Measurements from ENCODE around the gene CDHR3. TPM values are rescaled to one million over a fixed set of nuclear protein-coding genes. Genes with fewer than 3 reads are reported as not detected.

CDHR3 gene
- total and polyA plus RNA-seq, 9 donors = 6.4 to 22.5 (median 8.9) TPM

GRCh38 chr7:106045139-106045538 is 82.1 kb downstream of the CDHR3 start:
- H3K27ac ChIP-seq (ENCODE audit: low read length) = no peak overlapping the region
- H3K27me3 ChIP-seq (ENCODE audit: control insufficient read depth, insufficient read depth, low read length) = peaks cover 16% of the 10 kb centered on the region
- H3K9me3 ChIP-seq (replicated peaks; ENCODE audit: control insufficient read depth, low read depth, low read length) = no peaks in the 10 kb centered on the region
- DNase-seq = no peak
- no peaks in the 10 kb centered on the region for H3K36me3 ChIP-seq (ENCODE audit: control insufficient read depth, insufficient read depth, low read length)
- no CpG with 5 or more reads among the region's 2 CpGs for WGBS (ENCODE audit: insufficient coverage)
- H3K4me3 ChIP-seq (ENCODE audit: low read length) = no peak overlapping the region
- peaks cover 8% of the 10 kb centered on the region for H3K4me1 ChIP-seq (ENCODE audit: control insufficient read depth, insufficient read depth, low read length)

DNA sequence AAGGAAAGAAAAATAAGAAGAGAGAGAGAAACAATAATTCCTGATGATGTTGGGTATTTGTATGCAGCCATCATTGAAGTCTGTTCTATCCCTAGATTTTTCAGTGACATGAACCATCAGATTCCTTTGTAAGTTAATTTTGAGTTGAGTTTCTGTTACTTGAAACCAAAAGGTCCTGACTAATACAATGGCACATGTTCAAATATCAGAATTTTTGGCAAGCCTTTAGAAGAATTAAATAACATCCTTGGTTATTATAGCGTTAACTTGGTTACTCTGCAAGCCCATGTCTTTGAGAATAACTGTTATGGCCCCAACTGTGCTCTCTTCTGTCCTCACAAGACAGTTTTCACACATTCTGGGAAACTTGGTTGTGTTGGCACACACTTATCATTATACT is 82.5 kb downstream of the CDHR3 start:
- DNase-seq = no peak
- WGBS (ENCODE audit: insufficient coverage) = 40% methylated on average over 1 of the region's 1 CpG
- H3K27ac ChIP-seq (ENCODE audit: low read length) = no peak overlapping the region
- H3K9me3 ChIP-seq (replicated peaks; ENCODE audit: control insufficient read depth, low read depth, low read length) = no peaks in the 10 kb centered on the region
- peaks cover 13% of the 10 kb centered on the region for H3K27me3 ChIP-seq (ENCODE audit: control insufficient read depth, insufficient read depth, low read length)
- H3K4me1 ChIP-seq (ENCODE audit: control insufficient read depth, insufficient read depth, low read length) = peaks cover 8% of the 10 kb centered on the region
- H3K36me3 ChIP-seq (ENCODE audit: control insufficient read depth, insufficient read depth, low read length) = no peaks in the 10 kb centered on the region
- no peak overlapping the region for H3K4me3 ChIP-seq (ENCODE audit: low read length)

DNA sequence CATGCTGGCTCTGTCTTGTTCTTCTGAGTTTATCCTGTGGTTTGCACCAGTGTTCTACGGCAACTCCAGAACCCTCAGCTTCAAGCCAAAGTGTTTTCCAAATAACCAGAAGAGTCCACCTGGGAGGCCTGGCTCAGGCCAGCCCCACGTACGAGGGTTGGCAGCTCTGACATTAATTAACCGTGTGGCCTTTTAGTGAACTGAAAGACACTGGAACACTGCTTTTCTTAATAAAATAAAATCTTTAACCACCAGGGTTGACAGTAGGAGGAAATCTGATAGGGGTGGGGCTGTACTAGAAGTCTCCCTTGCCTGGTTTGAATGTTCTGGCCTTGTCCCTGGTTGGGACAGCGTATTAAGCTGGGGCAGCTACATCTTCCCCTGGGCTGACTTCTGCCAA is 84.1 kb downstream of the CDHR3 start:
- Histone ChIP-seq H3K4me1 (ENCODE audit: control insufficient read depth, insufficient read depth, low read length) (peaks cover 8% of the 10 kb centered on the region), H3K27me3 (ENCODE audit: control insufficient read depth, insufficient read depth, low read length) (peaks cover 15% of the 10 kb centered on the region), H3K27ac (ENCODE audit: low read length) (no peak overlapping the region), H3K4me3 (ENCODE audit: low read length) (no peak overlapping the region), H3K36me3 (ENCODE audit: control insufficient read depth, insufficient read depth, low read length) (no peaks in the 10 kb centered on the region), H3K9me3 (replicated peaks; ENCODE audit: control insufficient read depth, low read depth, low read length) (no peaks in the 10 kb centered on the region)
- 90% methylated on average over 2 of the region's 5 CpGs for WGBS (ENCODE audit: insufficient coverage)
- DNase-seq = no peak

DNA sequence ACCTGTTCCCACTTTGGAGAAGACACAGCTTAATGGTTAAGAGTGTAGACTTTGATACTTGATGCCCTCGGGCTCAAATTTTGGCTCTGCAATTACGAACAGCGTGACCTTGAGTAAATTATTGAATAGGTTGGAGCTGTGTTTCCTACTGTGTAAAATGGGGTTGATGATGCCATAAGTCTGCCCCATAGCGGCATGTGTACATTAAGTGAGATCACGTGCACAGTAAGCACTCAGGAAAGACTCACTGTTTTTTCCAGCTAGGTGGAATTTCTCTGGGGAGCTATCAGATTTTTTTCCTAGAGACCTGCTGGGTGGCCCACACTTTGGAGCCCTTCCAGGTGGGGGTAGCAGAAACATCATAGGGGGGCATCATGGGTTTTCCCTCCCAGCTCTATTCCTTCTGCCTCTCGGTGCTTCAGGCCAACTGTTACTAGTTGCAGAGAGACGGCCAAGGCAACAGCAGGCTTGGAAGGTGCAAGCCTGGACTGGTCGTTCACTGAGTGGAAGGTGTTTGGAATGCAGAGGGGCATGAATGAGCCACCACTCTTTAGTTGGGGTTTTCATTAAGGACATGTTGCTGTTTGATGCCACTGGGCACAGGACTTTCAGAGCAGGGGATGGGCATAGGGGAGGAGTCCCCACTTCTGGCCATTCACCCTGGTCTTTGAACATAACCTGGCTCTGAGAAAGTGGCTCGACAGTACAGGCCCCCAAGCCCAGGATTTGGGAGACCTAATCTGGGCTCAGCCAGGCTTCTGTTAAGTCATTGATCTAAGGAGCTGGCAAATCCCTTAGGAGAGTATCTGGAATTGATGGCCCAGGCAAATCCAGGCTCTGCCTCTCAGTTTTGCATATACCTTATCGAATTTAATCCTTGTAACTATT is 85.0 kb downstream of the CDHR3 start:
- DNase-seq = no peak
- Histone ChIP-seq H3K4me3 (ENCODE audit: low read length) (no peak overlapping the region), H3K4me1 (ENCODE audit: control insufficient read depth, insufficient read depth, low read length) (no peaks in the 10 kb centered on the region), H3K36me3 (ENCODE audit: control insufficient read depth, insufficient read depth, low read length) (no peaks in the 10 kb centered on the region), H3K27ac (ENCODE audit: low read length) (no peak overlapping the region), H3K27me3 (ENCODE audit: control insufficient read depth, insufficient read depth, low read length) (peaks cover 17% of the 10 kb centered on the region), H3K9me3 (replicated peaks; ENCODE audit: control insufficient read depth, low read depth, low read length) (no peaks in the 10 kb centered on the region)
- 77% methylated on average over 7 of the region's 10 CpGs for WGBS (ENCODE audit: insufficient coverage)

GRCh38 chr7:106048706-106049020 is 85.6 kb downstream of the CDHR3 start:
- H3K27me3 ChIP-seq (ENCODE audit: control insufficient read depth, insufficient read depth, low read length) = peaks cover 18% of the 10 kb centered on the region
- no peaks in the 10 kb centered on the region for H3K9me3 ChIP-seq (replicated peaks; ENCODE audit: control insufficient read depth, low read depth, low read length)
- no peaks in the 10 kb centered on the region for H3K36me3 ChIP-seq (ENCODE audit: control insufficient read depth, insufficient read depth, low read length)
- H3K4me3 ChIP-seq (ENCODE audit: low read length) = no peak overlapping the region
- H3K27ac ChIP-seq (ENCODE audit: low read length) = no peak overlapping the region
- no peaks in the 10 kb centered on the region for H3K4me1 ChIP-seq (ENCODE audit: control insufficient read depth, insufficient read depth, low read length)
- DNase-seq = no peak
- 60% methylated on average over 1 of the region's 2 CpGs for WGBS (ENCODE audit: insufficient coverage)

- Histone ChIP-seq H3K4me3 (ENCODE audit: low read length) (no peak overlapping the region), H3K27ac (ENCODE audit: low read length) (no peak overlapping the region), H3K27me3 (ENCODE audit: control insufficient read depth, insufficient read depth, low read length) (peaks cover 16% of the 10 kb centered on the region), H3K9me3 (replicated peaks; ENCODE audit: control insufficient read depth, low read depth, low read length) (no peaks in the 10 kb centered on the region), H3K36me3 (ENCODE audit: control insufficient read depth, insufficient read depth, low read length) (no peaks in the 10 kb centered on the region), H3K4me1 (ENCODE audit: control insufficient read depth, insufficient read depth, low read length) (no peaks in the 10 kb centered on the region)
- 79% methylated on average over 5 of the region's 9 CpGs for WGBS (ENCODE audit: insufficient coverage)
- no peak for DNase-seq
Observed at GRCh38 chr7:106049139-106049752, 86.2 kb downstream of the CDHR3 start.

DNA sequence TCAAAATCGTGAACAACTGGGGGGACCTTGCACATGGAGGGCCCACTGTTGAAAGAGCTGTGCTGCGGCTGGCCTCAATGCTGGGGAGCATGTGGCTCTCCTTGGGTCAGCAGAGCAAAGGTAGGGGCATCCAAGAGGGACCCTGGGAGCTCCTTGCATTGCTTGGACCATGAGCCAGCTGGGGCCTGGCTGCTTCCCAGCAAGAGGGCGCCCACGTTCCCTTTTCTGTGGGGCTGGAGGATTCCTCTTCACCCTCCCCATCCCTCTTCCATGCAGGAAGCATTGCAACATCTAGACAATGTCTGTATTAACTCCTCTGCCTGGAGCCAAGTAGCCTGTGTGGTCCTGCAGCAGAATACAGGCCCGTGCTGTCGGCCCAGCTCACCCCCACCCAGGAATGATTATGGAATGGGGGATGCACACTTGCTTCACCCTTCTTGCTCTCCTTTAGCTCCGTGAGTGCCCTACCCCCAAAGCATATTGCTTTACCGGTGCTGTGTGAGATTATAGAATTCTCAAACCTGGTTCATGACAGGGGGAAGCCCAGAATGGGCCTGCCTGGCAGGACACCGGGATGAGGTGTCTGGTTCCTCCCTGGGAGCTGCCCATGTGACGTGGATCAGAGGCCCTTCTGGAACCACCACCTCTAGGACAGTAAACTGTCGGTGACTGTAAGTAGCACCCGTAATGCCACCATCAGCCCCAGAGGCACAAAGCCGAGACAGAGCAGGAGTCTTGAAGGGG is 87.1 kb downstream of the CDHR3 start:
- WGBS (ENCODE audit: insufficient coverage) = 71% methylated on average over 8 of the region's 13 CpGs
- DNase-seq = no peak
- H3K27me3 ChIP-seq (ENCODE audit: control insufficient read depth, insufficient read depth, low read length) = peaks cover 12% of the 10 kb centered on the region
- H3K4me3 ChIP-seq (ENCODE audit: low read length) = no peak overlapping the region
- no peaks in the 10 kb centered on the region for H3K36me3 ChIP-seq (ENCODE audit: control insufficient read depth, insufficient read depth, low read length)
- no peak overlapping the region for H3K27ac ChIP-seq (ENCODE audit: low read length)
- H3K9me3 ChIP-seq (replicated peaks; ENCODE audit: control insufficient read depth, low read depth, low read length) = no peaks in the 10 kb centered on the region
- no peaks in the 10 kb centered on the region for H3K4me1 ChIP-seq (ENCODE audit: control insufficient read depth, insufficient read depth, low read length)

DNA sequence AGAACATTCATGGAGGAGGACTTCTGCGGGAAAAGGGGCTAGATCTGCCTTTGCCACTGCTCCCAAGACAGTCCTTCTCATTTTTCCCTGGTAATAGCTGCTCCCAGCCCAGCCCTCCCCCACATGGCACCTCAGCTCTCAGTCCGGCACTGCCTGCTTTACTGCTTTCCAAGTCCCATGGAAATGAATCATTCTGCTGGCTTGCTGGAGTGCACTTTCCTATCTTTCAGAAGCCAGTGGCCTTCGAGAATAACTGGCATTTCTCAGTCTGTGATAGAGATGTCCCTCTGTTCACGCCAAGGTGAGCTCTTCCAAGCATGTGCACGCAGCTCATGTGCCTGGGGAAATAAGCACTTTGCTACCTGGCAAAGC is 87.7 kb downstream of the CDHR3 start:
- Histone ChIP-seq H3K4me1 (ENCODE audit: control insufficient read depth, insufficient read depth, low read length) (no peaks in the 10 kb centered on the region), H3K4me3 (ENCODE audit: low read length) (no peak overlapping the region), H3K9me3 (replicated peaks; ENCODE audit: control insufficient read depth, low read depth, low read length) (no peaks in the 10 kb centered on the region), H3K27me3 (ENCODE audit: control insufficient read depth, insufficient read depth, low read length) (peaks cover 12% of the 10 kb centered on the region), H3K36me3 (ENCODE audit: control insufficient read depth, insufficient read depth, low read length) (no peaks in the 10 kb centered on the region), H3K27ac (ENCODE audit: low read length) (no peak overlapping the region)
- DNase-seq = peak; percentile 53
- WGBS (ENCODE audit: insufficient coverage) = 50% methylated on average over 4 of the region's 5 CpGs

- WGBS (ENCODE audit: insufficient coverage) = no CpG with 5 or more reads among the region's 2 CpGs
- DNase-seq = no peak
- Histone ChIP-seq H3K4me1 (ENCODE audit: control insufficient read depth, insufficient read depth, low read length) (peaks cover 2% of the 10 kb centered on the region), H3K4me3 (ENCODE audit: low read length) (no peak overlapping the region), H3K27me3 (ENCODE audit: control insufficient read depth, insufficient read depth, low read length) (peaks cover 10% of the 10 kb centered on the region), H3K9me3 (replicated peaks; ENCODE audit: control insufficient read depth, low read depth, low read length) (no peaks in the 10 kb centered on the region), H3K36me3 (ENCODE audit: control insufficient read depth, insufficient read depth, low read length) (no peaks in the 10 kb centered on the region), H3K27ac (ENCODE audit: low read length) (no peak overlapping the region)
Observed at GRCh38 chr7:106052681-106053080, 89.6 kb downstream of the CDHR3 start.

GRCh38 chr7:106053109-106053508 is 90.0 kb downstream of the CDHR3 start:
- WGBS (ENCODE audit: insufficient coverage) = 53% methylated on average over 5 of the region's 5 CpGs
- Histone ChIP-seq H3K27me3 (ENCODE audit: control insufficient read depth, insufficient read depth, low read length) (peaks cover 10% of the 10 kb centered on the region), H3K27ac (ENCODE audit: low read length) (no peak overlapping the region), H3K4me3 (ENCODE audit: low read length) (no peak overlapping the region), H3K36me3 (ENCODE audit: control insufficient read depth, insufficient read depth, low read length) (no peaks in the 10 kb centered on the region), H3K9me3 (replicated peaks; ENCODE audit: control insufficient read depth, low read depth, low read length) (no peaks in the 10 kb centered on the region), H3K4me1 (ENCODE audit: control insufficient read depth, insufficient read depth, low read length) (peaks cover 2% of the 10 kb centered on the region)
- DNase-seq = no peak

Data from muscle of leg (tissue), 11 donors.